Activated gamma-delta T cell treated with Interleukin-2 at 50 U/mL for 16 hours (primary cell): ENCODE results near the gene SIAH2.

Source experiments
- DNase-seq: peaks from one replicate; pipeline ENCODE4 v3.0.0-alpha.2; 2020

The SIAH2 gene

GRCh38 chr3:150733373-150733935 is 29.5 kb downstream of the SIAH2 start:
- DNase-seq = no peak

- DNase-seq = no peak
These were observed 33.1 kb downstream of the SIAH2 start for GRCh38 chr3:150729682-150730360.

- no peak for DNase-seq
These were observed 35.1 kb downstream of the SIAH2 start for GRCh38 chr3:150727653-150728502.

GRCh38 chr3:150725548-150725947 is 37.4 kb downstream of the SIAH2 start:
- no peak for DNase-seq

- DNase-seq = no peak
These were observed 39.0 kb downstream of the SIAH2 start for GRCh38 chr3:150723946-150724345.

GRCh38 chr3:150722267-150722666 is 40.7 kb downstream of the SIAH2 start:
- DNase-seq = no peak

GRCh38 chr3:150721285-150722130 is 41.5 kb downstream of the SIAH2 start:
- no peak for DNase-seq

- no peak for DNase-seq
These were observed 42.5 kb downstream of the SIAH2 start for GRCh38 chr3:150720444-150720843.

GRCh38 chr3:150710097-150710496 is 52.9 kb downstream of the SIAH2 start:
- DNase-seq = no peak

- DNase-seq = peak; percentile 72
These were observed 59.1 kb downstream of the SIAH2 start, which contains the start of gene ERICH6 for GRCh38 chr3:150703756-150704344. ERICH6 (minus strand) TSS chr3:150703920; CDS start chr3:150703898, 22 bp downstream.

- DNase-seq = peak; percentile 52
These were observed 59.6 kb downstream of the SIAH2 start for GRCh38 chr3:150703299-150703755.

- no peak for DNase-seq
These were observed 63.8 kb downstream of the SIAH2 start for GRCh38 chr3:150699068-150699639.

GRCh38 chr3:150697646-150698045 is 65.3 kb downstream of the SIAH2 start:
- no peak for DNase-seq

- no peak for DNase-seq
These were observed 71.4 kb downstream of the SIAH2 start for GRCh38 chr3:150691414-150692040.
